ENCODE data around the gene SGCE. TPM values are rescaled to one million over a fixed set of nuclear protein-coding genes. Genes with fewer than 3 reads are reported as not detected.

Gene SGCE
- total and polyA plus RNA-seq, 12 donors = 32.2 to 230 (median 142) TPM

GRCh38 chr7:94665426-94665825 is 9.5 kb upstream of the SGCE start:
- no peak for DNase-seq
- no peak overlapping the region for H3K27ac ChIP-seq
- no peaks in the 10 kb centered on the region for H3K36me3 ChIP-seq (replicated peaks in 1 of 2)
- no peak overlapping the region for H3K4me3 ChIP-seq
- H3K4me1 ChIP-seq (replicated peaks in 1 of 2) = no peaks in the 10 kb centered on the region
- intact Hi-C loops (cut with DNase I) = loop anchor here in 1 of 2 donors (10.0 kb wide), 1 partner anchor 239 kb away; the partner anchor contains the start of gene PPP1R9A
- no peaks in the 10 kb centered on the region for H3K27me3 ChIP-seq
- 92 to 95% (median 94%) methylated on average over 18 of the region's 18 CpGs for WGBS, 4 donors
- TF ChIP-seq CTCF (IDR thresholded peaks at IDR 0.05) (no peak), POLR2A (IDR thresholded peaks at IDR 0.05) (no peak)
- no peaks in the 10 kb centered on the region for H3K9me3 ChIP-seq (replicated peaks in 1 of 3)

- H3K27me3 ChIP-seq = no peaks in the 10 kb centered on the region
- WGBS, 4 donors = 88 to 93% (median 90%) methylated on average over 15 to 23 of the region's 23 CpGs
- H3K27ac ChIP-seq = no peak overlapping the region
- TF ChIP-seq CTCF (IDR thresholded peaks at IDR 0.05) (no peak), POLR2A (IDR thresholded peaks at IDR 0.05) (no peak)
- no peaks in the 10 kb centered on the region for H3K36me3 ChIP-seq (replicated peaks in 1 of 2)
- DNase-seq = no peak
- intact Hi-C loops (cut with DNase I) = loop anchor here in 1 of 2 donors (10.0 kb wide), 1 partner anchor 241 kb away; the partner anchor contains the start of gene PPP1R9A
- no peaks in the 10 kb centered on the region for H3K4me1 ChIP-seq (replicated peaks in 1 of 2)
- no peaks in the 10 kb centered on the region for H3K9me3 ChIP-seq (replicated peaks in 1 of 3)
- no peak overlapping the region for H3K4me3 ChIP-seq
These were observed 8.1 kb upstream of the SGCE start for GRCh38 chr7:94664023-94664422.

GRCh38 chr7:94662548-94662947 is 6.6 kb upstream of the SGCE start:
- DNase-seq = no peak
- no peaks in the 10 kb centered on the region for H3K27me3 ChIP-seq
- TF ChIP-seq POLR2A (IDR thresholded peaks at IDR 0.05) (no peak), CTCF (IDR thresholded peaks at IDR 0.05) (no peak)
- WGBS, 4 donors = 58 to 74% (median 63%) methylated on average over 1 of the region's 1 CpG
- intact Hi-C loops (cut with DNase I) = loop anchor here in 1 of 2 donors (10.0 kb wide), 1 partner anchor 242 kb away; the partner anchor contains the start of gene PPP1R9A
- no peaks in the 10 kb centered on the region for H3K9me3 ChIP-seq (replicated peaks in 1 of 3)
- H3K27ac ChIP-seq = no peak overlapping the region
- no peaks in the 10 kb centered on the region for H3K36me3 ChIP-seq (replicated peaks in 1 of 2)
- no peak overlapping the region for H3K4me3 ChIP-seq
- H3K4me1 ChIP-seq (replicated peaks in 1 of 2) = no peaks in the 10 kb centered on the region

- no peaks in the 10 kb centered on the region for H3K36me3 ChIP-seq (replicated peaks in 1 of 2)
- no peak for DNase-seq
- intact Hi-C loops (cut with DNase I) = loop anchor here in 1 of 2 donors (10.0 kb wide), 1 partner anchor 245 kb away; the partner anchor contains the start of gene PPP1R9A
- H3K9me3 ChIP-seq (replicated peaks in 1 of 3) = no peaks in the 10 kb centered on the region
- H3K27me3 ChIP-seq = no peaks in the 10 kb centered on the region
- H3K27ac ChIP-seq = no peak overlapping the region
- TF ChIP-seq POLR2A (IDR thresholded peaks at IDR 0.05) (no peak), CTCF (IDR thresholded peaks at IDR 0.05) (no peak)
- no peaks in the 10 kb centered on the region for H3K4me1 ChIP-seq (replicated peaks in 1 of 2)
- no peak overlapping the region for H3K4me3 ChIP-seq
These were observed 4.1 kb upstream of the SGCE start for GRCh38 chr7:94660006-94660405.
